T-helper 2 cell treated with Interferon-gamma antibody and Interleukin-4, amounts not matched to agents 5 μg/mL and 100 μg/mL, for 36 hours (primary cell): ENCODE data around the gene PDE8A.
A peak's percentile ranks its signal among the peaks of the same experiment; 100 is the strongest.

ENCODE experiments used
- DNase-seq: peaks from one replicate; pipeline ENCODE4 v3.0.0; 2021; ENCODE audit warnings: low spot score
- H3K27ac Mint-ChIP-seq: one replicate; pipeline ENCODE4 v1.8.0; 2021; ENCODE audit warnings: mild to moderate bottlenecking, mixed read lengths
- H3K27me3 Mint-ChIP-seq: one replicate; pipeline ENCODE4 v1.8.0; 2021; ENCODE audit warnings: low read depth, mixed read lengths
- H3K36me3 Mint-ChIP-seq: one replicate; pipeline ENCODE4 v1.8.0; 2021; ENCODE audit warnings: low read depth, mixed read lengths
- H3K4me1 Mint-ChIP-seq: one replicate; pipeline ENCODE4 v1.8.0; 2021; ENCODE audit warnings: low read depth, mixed read lengths
- H3K4me3 Mint-ChIP-seq: one replicate; pipeline ENCODE4 v1.8.0; 2022; ENCODE audit warnings: mild to moderate bottlenecking, moderate library complexity, mixed read lengths
- H3K9me3 Mint-ChIP-seq: one replicate; pipeline ENCODE4 v1.8.0; 2021; ENCODE audit warnings: mixed read lengths

The PDE8A gene

DNA sequence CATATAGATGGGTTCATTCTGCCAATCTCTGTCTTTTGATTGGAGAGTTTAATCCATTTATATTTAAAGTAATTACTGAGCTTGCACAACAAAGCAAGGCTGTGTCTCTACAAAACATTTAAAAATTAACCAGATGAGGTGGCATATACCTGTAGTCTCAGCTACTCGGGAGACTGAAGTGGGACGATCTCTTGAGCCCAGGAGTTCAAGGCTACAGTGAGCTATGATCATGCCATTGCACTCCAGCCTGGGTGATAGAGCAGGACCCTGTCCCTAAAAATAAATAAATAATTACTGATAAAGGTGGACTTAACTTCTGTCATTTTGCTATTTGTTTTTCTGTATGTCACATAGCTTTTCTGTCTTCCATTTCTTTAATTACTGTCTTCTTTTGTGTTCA is 78.1 kb downstream of the PDE8A start:
- Mint-ChIP-seq H3K4me3 (no peak overlapping the region), H3K27ac (no peak overlapping the region), H3K36me3 (peaks cover 7% of the 10 kb centered on the region), H3K4me1 (peaks cover 9% of the 10 kb centered on the region), H3K9me3 (peaks cover 40% of the 10 kb centered on the region), H3K27me3 (peaks cover under 1% of the 10 kb centered on the region)
- no peak for DNase-seq

DNA sequence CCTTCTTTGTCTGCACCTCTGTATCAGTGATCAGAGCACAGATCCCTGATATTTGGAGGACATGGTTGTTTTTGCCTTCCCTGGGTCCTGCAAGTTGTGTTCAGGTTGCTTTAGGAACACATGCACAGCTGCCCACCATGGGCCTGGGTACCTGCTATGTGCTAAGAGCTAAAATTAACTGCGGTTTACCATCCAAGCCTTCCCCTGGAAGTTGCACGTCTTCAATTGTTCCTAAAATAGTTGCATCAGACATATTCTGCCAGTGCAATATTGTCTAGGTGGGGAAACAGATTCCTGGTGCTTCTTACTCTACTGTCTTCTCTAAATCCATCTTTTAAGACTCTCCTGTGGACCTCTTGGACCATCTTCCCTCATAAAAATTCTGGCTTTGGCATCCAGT is 80.9 kb downstream of the PDE8A start:
- Mint-ChIP-seq H3K36me3 (peaks cover 7% of the 10 kb centered on the region), H3K27ac (no peak overlapping the region), H3K4me1 (peaks cover 9% of the 10 kb centered on the region), H3K27me3 (no peaks in the 10 kb centered on the region), H3K4me3 (no peak overlapping the region), H3K9me3 (peaks cover 32% of the 10 kb centered on the region)
- DNase-seq: no peak

- Mint-ChIP-seq H3K27ac (peak overlapping the region; percentile 12), H3K4me1 (peaks cover 9% of the 10 kb centered on the region), H3K27me3 (no peaks in the 10 kb centered on the region)
Measured at GRCh38 chr15:85063088-85063487, 81.4 kb downstream of the PDE8A start.

DNA sequence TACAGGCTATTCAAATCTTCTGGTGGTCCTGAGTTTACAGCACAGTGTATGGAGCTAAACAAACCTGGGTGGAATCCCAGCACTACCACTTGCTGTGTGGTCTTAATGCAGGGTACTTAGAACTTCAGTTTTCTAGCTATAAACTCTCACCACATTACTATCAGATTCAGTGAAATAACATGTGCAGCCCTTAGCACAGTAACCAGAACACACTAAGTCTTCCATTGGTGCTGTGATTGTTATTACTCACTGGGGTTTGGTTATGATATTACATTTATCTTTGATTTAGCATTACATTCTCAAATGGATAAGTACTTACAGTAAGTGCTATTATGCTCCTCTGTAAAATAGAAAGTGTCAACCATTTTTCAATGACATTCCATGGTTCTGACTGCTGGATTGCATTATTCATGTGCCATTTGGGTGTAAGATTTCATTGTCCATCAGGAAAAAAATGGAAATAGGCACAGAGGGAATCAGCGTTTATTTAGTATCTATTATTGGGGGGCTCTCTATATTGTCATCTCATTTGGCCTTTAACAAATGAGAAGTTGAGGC is 81.9 kb downstream of the PDE8A start:
- peaks cover 9% of the 10 kb centered on the region for H3K36me3 Mint-ChIP-seq
- H3K27me3 Mint-ChIP-seq: no peaks in the 10 kb centered on the region
- H3K9me3 Mint-ChIP-seq: peaks cover 23% of the 10 kb centered on the region
- no peak for DNase-seq
- H3K4me3 Mint-ChIP-seq: no peak overlapping the region
- H3K27ac Mint-ChIP-seq: peak overlapping the region; percentile 12
- H3K4me1 Mint-ChIP-seq: peaks cover 9% of the 10 kb centered on the region

More at GRCh38 chr15:85063088-85063487, 81.4 kb downstream of the PDE8A start:
- Mint-ChIP-seq H3K36me3 (peaks cover 9% of the 10 kb centered on the region), H3K4me3 (no peak overlapping the region), H3K9me3 (peaks cover 27% of the 10 kb centered on the region)
- DNase-seq: no peak

- peaks cover 9% of the 10 kb centered on the region for H3K36me3 Mint-ChIP-seq
- H3K9me3 Mint-ChIP-seq: peaks cover 12% of the 10 kb centered on the region
- DNase-seq: no peak
- H3K27me3 Mint-ChIP-seq: no peaks in the 10 kb centered on the region
- H3K27ac Mint-ChIP-seq: no peak overlapping the region
- peaks cover 6% of the 10 kb centered on the region for H3K4me1 Mint-ChIP-seq
- no peak overlapping the region for H3K4me3 Mint-ChIP-seq
Measured at GRCh38 chr15:85064710-85065109, 83.1 kb downstream of the PDE8A start.

GRCh38 chr15:85071061-85071460 is 89.4 kb downstream of the PDE8A start:
- Mint-ChIP-seq H3K36me3 (peaks cover 2% of the 10 kb centered on the region), H3K4me3 (no peak overlapping the region), H3K27me3 (no peaks in the 10 kb centered on the region)

DNA sequence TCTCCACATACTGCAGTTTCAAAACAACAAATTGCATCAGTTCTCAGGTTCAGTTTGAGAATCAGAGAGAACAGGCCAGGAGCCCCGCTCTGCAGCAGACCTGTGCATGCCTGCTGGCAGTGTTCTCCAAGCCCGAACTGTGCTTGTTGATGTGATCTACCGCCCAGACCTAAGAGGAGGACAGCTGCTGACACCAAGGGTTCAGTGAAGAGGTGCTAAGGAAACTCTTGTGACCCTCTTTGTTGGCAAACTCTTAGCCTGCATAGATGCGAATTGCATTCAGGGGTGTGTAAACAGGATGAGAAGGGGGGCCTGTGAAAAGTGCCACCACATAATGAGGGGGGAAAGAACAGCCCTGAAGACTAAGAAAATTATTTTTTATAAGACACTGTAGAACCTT is 89.8 kb downstream of the PDE8A start:
- Mint-ChIP-seq H3K27me3 (no peaks in the 10 kb centered on the region), H3K27ac (no peak overlapping the region), H3K4me1 (peaks cover 10% of the 10 kb centered on the region), H3K36me3 (peaks cover 2% of the 10 kb centered on the region), H3K4me3 (no peak overlapping the region), H3K9me3 (no peaks in the 10 kb centered on the region)
- no peak for DNase-seq

More at GRCh38 chr15:85071061-85071460, 89.4 kb downstream of the PDE8A start:
- Mint-ChIP-seq H3K9me3 (no peaks in the 10 kb centered on the region), H3K27ac (no peak overlapping the region), H3K4me1 (peaks cover 10% of the 10 kb centered on the region)
- DNase-seq: no peak

DNA sequence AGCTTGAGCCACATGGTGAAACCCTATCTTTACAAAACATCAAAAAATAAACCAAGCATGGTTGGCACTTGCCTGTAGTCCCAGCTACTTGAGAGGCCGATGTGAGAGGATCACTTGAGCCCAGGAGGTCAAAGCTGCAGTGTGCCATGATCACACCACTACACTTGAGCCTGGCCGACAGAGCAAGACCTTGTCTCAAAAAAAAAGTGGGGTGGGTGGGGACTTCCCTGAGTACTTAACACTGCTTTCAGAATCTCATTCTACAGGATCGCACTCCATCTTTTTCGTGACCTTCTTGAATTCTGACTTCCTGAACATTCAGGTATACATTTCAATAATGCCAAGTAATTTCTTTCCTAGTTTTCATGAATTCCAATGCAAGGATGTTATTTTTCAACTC is 91.3 kb downstream of the PDE8A start:
- no peaks in the 10 kb centered on the region for H3K9me3 Mint-ChIP-seq
- peaks cover 10% of the 10 kb centered on the region for H3K4me1 Mint-ChIP-seq
- peaks cover 3% of the 10 kb centered on the region for H3K36me3 Mint-ChIP-seq
- no peaks in the 10 kb centered on the region for H3K27me3 Mint-ChIP-seq
- no peak overlapping the region for H3K4me3 Mint-ChIP-seq
- no peak overlapping the region for H3K27ac Mint-ChIP-seq
- DNase-seq: no peak

DNA sequence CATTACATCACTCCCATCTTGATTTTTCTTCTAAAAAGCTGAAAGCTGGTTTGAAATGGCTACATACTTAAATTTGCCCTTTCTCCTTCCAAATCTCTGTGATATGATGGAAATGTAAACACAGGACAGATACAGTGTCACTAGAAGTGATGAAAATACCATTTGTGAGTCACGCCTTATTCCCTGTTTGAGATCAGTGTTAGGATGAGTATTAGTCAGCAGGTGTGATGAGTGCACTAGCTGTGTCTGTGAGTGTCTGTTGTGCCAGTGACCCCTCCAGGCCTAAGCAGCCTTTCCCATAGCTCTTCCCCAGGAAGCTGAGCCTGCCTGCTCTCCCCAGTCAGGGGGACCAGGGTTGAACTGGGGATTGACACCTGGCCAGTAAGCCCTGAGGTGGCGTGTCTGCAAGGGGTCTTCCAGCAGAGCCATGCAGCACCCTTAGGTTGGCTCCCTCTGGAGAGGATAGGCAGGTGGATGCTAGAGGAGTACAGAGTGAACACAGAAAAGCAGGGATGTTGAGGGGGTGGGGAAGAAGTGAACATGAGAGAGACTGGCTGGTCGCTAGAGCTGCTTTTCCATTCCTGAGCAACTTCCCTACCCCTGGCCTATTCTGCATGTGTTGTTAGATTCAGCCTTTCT is 92.0 kb downstream of the PDE8A start:
- peaks cover 5% of the 10 kb centered on the region for H3K36me3 Mint-ChIP-seq
- H3K9me3 Mint-ChIP-seq: no peaks in the 10 kb centered on the region
- H3K27me3 Mint-ChIP-seq: no peaks in the 10 kb centered on the region
- H3K4me3 Mint-ChIP-seq: no peak overlapping the region
- DNase-seq: peak; percentile 32
- peaks cover 10% of the 10 kb centered on the region for H3K4me1 Mint-ChIP-seq
- H3K27ac Mint-ChIP-seq: no peak overlapping the region

DNA sequence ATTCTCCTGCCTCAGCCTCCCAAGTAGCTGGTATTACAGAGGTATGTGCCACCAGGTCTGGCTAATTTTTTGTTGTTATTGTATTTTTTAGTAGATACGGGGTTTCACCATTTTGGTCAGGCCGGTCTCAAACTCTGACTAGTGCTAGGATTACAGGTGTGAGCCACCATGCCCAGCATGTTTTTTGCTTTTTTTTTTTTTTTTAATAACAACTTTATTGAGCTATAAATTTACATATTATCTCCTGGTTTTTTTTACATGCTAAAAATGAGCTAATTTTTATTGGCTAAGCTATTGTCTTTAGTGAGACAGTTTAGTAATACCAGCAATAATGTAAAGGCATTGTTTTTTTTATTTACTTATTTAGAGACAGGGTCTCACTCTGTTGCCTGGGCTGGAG is 105.2 kb downstream of the PDE8A start:
- peaks cover 3% of the 10 kb centered on the region for H3K36me3 Mint-ChIP-seq
- H3K27me3 Mint-ChIP-seq: no peaks in the 10 kb centered on the region
- DNase-seq: no peak
- no peaks in the 10 kb centered on the region for H3K9me3 Mint-ChIP-seq
- H3K27ac Mint-ChIP-seq: no peak overlapping the region
- H3K4me3 Mint-ChIP-seq: no peak overlapping the region
- H3K4me1 Mint-ChIP-seq: no peaks in the 10 kb centered on the region

DNA sequence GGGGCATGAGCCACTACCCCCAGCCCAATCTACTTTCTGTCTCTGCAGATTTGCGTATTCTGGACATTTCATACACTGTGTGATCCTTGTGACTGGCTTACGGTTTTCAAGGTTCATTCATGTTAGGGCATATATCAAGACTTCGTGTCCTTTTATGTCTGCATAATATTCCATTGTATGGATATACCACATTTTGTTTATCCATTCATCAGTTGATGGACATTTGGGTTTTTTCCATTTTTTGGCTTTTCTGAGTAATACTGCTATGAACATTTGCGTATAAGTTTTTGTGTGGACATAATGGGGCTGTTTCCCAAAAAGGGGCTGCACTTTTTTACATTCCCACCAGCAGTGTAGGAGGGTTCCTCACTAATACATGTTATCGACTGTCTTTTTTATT is 106.6 kb downstream of the PDE8A start:
- no peaks in the 10 kb centered on the region for H3K27me3 Mint-ChIP-seq
- peaks cover 9% of the 10 kb centered on the region for H3K36me3 Mint-ChIP-seq
- H3K4me1 Mint-ChIP-seq: no peaks in the 10 kb centered on the region
- no peak overlapping the region for H3K4me3 Mint-ChIP-seq
- DNase-seq: no peak
- H3K9me3 Mint-ChIP-seq: no peaks in the 10 kb centered on the region
- no peak overlapping the region for H3K27ac Mint-ChIP-seq

- Mint-ChIP-seq H3K4me1 (no peaks in the 10 kb centered on the region), H3K4me3 (no peak overlapping the region), H3K9me3 (no peaks in the 10 kb centered on the region), H3K36me3 (peaks cover 9% of the 10 kb centered on the region), H3K27me3 (no peaks in the 10 kb centered on the region), H3K27ac (no peak overlapping the region)
- DNase-seq: no peak
Measured at GRCh38 chr15:85089929-85090597, 108.4 kb downstream of the PDE8A start.

GRCh38 chr15:85091990-85092389 is 110.3 kb downstream of the PDE8A start:
- Mint-ChIP-seq H3K4me3 (no peak overlapping the region), H3K4me1 (no peaks in the 10 kb centered on the region), H3K9me3 (no peaks in the 10 kb centered on the region), H3K27me3 (no peaks in the 10 kb centered on the region), H3K27ac (no peak overlapping the region), H3K36me3 (peaks cover 9% of the 10 kb centered on the region)
- DNase-seq: no peak

- no peak for DNase-seq
- H3K4me1 Mint-ChIP-seq: peaks cover 1% of the 10 kb centered on the region
Measured at GRCh38 chr15:85094685-85095084, 113.0 kb downstream of the PDE8A start.

More at GRCh38 chr15:85094685-85095084, 113.0 kb downstream of the PDE8A start:
- no peak overlapping the region for H3K4me3 Mint-ChIP-seq
- H3K36me3 Mint-ChIP-seq: peaks cover 13% of the 10 kb centered on the region
- H3K9me3 Mint-ChIP-seq: no peaks in the 10 kb centered on the region
- H3K27me3 Mint-ChIP-seq: no peaks in the 10 kb centered on the region
- no peak overlapping the region for H3K27ac Mint-ChIP-seq
